Hepatocyte (in vitro differentiated cells): ENCODE measurements around the gene TAP2. TPM values are rescaled to one million over a fixed set of nuclear protein-coding genes. Genes with fewer than 3 reads are reported as not detected.
"Not testable (repeated sequence)": the region's sequence is repeated elsewhere in the genome, so short reads cannot be mapped to it uniquely, and the experiment has no call there.

ENCODE experiments used
- DNase-seq: peaks from one replicate; pipeline ENCODE4 v3.0.0-alpha.2; 2016; ENCODE audit warnings: low spot score
- H2AFZ ChIP-seq: fragments of 200-600 bp; sonication (generic); 2 replicates; pipeline ENCODE4 v1.6.0; 2016; ENCODE audit warnings: antibody characterized with exemption, mild to moderate bottlenecking
- H3K27ac ChIP-seq: fragments of 200-600 bp; sonication (generic); 2 replicates; pipeline ENCODE4 v1.5.1; 2016; ENCODE audit warnings: mild to moderate bottlenecking
- H3K27me3 ChIP-seq: fragments of 200-600 bp; sonication (generic); 2 replicates; pipeline ENCODE4 v1.6.1; 2016
- H3K36me3 ChIP-seq: fragments of 200-600 bp; sonication (generic); replicated peaks from 2 replicates; pipeline ENCODE4 v1.5.1; 2016; ENCODE audit warnings: low read depth; ENCODE audit not compliant: insufficient read depth
- H3K4me1 ChIP-seq: fragments of 200-600 bp; sonication (generic); 2 replicates; pipeline ENCODE4 v1.5.1; 2016; ENCODE audit warnings: mild to moderate bottlenecking, moderate library complexity; ENCODE audit not compliant: insufficient read depth
- H3K4me2 ChIP-seq: fragments of 200-600 bp; sonication (generic); 2 replicates; pipeline ENCODE4 v1.6.0; 2016
- H3K4me3 ChIP-seq: fragments of 200-600 bp; sonication (generic); 2 replicates; pipeline ENCODE4 v1.5.1; 2016; ENCODE audit warnings: mild to moderate bottlenecking
- H3K79me2 ChIP-seq: fragments of 200-600 bp; sonication (generic); 2 replicates; pipeline ENCODE4 v1.6.0; 2017; ENCODE audit warnings: mild to moderate bottlenecking
- H3K9me2 ChIP-seq: fragments of 200-600 bp; sonication (generic); replicated peaks from 2 replicates; pipeline ENCODE4 v1.6.0; 2017; ENCODE audit warnings: mild to moderate bottlenecking; ENCODE audit not compliant: insufficient read depth
- H3K9me3 ChIP-seq: fragments of 200-600 bp; sonication (generic); 2 replicates; pipeline ENCODE4 v1.5.1; 2016; ENCODE audit warnings: low read depth, mild to moderate bottlenecking
- H4K20me1 ChIP-seq: fragments of 200-600 bp; sonication (generic); 2 replicates; pipeline ENCODE4 v1.6.0; 2016; ENCODE audit warnings: mild to moderate bottlenecking; ENCODE audit not compliant: insufficient read depth, poor library complexity, severe bottlenecking
- EZH2 ChIP-seq: fragments of 200-600 bp; sonication (generic); IDR thresholded peaks from 2 replicates; pipeline ENCODE4 v1.6.1; 2016; ENCODE audit warnings: antibody characterized with exemption, mild to moderate bottlenecking, borderline replicate concordance
- EZH2phosphoT487 ChIP-seq: fragments of 200-600 bp; sonication (generic); IDR thresholded peaks from one replicate; pipeline ENCODE4 v1.6.1; 2018; ENCODE audit warnings: antibody characterized with exemption, mild to moderate bottlenecking, low read depth, moderate library complexity; ENCODE audit not compliant: unreplicated experiment, severe bottlenecking
- whole genome bisulfite sequencing: methylation state at CpG from one replicate; pipeline ENCODE4 v1.1.6; 2016; ENCODE audit warnings: low lambda C conversion rate; ENCODE audit errors: missing lambda C conversion rate; 5-methylcytosine and 5-hydroxymethylcytosine counted together
- polyA plus RNA-seq: library from polyadenylated mRNA; unstranded; fragments of >200 nt; fragmentation: Nextera tagmentation; extraction: Ambion mirVana; gene quantifications from 2 replicates; pipeline ENCODE4 v1.2.1, GENCODE V29; 2016
- total RNA-seq: library from RNA; depleted of rRNA; stranded (reverse); fragments of >200 nt; gene quantifications from 2 replicates; pipeline ENCODE4 v1.2.3, GENCODE V29; 2014
- TF ChIP-seq, protein P1 (sequence below): fragments of 200-600 bp; sonication (generic); IDR thresholded peaks from 2 replicates; pipeline ENCODE4 v1.5.1; 2016; ENCODE audit warnings: antibody characterized with exemption, mild to moderate bottlenecking; ENCODE audit not compliant: poor library complexity

Gene TAP2
- total and polyA plus RNA-seq, 2 experiments from 2014 or later: 1.2 to 11.7 TPM

DNA sequence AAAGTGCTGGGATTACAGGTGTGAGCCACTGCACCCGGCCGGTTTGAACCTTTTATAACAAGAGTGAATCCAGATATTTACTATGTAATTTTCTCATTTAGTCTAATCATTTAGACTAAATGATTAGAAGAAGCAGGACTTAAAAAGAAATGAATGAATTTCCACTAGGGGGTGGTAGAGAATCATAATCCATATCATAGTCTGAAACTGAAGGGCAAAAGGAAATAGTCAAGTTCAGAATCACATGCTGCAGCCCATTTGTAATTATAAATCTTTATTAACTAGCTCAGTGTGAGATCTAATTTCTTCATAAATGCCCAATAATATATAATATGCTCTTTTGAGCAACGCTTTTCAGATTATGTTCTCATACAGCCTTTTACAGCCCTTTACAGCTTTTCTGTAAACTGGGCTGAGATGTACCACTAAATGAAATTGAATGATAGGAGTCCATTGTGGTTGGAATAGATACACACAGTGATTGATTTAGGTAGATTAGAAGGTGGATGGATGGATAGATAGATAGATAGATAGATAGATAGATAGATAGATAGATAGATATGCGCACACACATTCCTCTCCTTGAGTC, 47.3 kb upstream of the TAP2 start:
- no peak for TF ChIP-seq EZH2phosphoT487
- no peak for TF ChIP-seq EZH2
- TF ChIP-seq, protein P1, sequence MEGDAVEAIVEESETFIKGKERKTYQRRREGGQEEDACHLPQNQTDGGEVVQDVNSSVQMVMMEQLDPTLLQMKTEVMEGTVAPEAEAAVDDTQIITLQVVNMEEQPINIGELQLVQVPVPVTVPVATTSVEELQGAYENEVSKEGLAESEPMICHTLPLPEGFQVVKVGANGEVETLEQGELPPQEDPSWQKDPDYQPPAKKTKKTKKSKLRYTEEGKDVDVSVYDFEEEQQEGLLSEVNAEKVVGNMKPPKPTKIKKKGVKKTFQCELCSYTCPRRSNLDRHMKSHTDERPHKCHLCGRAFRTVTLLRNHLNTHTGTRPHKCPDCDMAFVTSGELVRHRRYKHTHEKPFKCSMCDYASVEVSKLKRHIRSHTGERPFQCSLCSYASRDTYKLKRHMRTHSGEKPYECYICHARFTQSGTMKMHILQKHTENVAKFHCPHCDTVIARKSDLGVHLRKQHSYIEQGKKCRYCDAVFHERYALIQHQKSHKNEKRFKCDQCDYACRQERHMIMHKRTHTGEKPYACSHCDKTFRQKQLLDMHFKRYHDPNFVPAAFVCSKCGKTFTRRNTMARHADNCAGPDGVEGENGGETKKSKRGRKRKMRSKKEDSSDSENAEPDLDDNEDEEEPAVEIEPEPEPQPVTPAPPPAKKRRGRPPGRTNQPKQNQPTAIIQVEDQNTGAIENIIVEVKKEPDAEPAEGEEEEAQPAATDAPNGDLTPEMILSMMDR: peak; percentile 69
- H4K20me1 ChIP-seq: no peaks in the 10 kb centered on the region
- peak; percentile 81 for DNase-seq
- H3K4me1 ChIP-seq: no peaks in the 10 kb centered on the region
- no peak overlapping the region for H3K4me2 ChIP-seq
- no peaks in the 10 kb centered on the region for H3K9me2 ChIP-seq
- no peak overlapping the region for H2AFZ ChIP-seq
- no peak overlapping the region for H3K4me3 ChIP-seq
- no peaks in the 10 kb centered on the region for H3K79me2 ChIP-seq
- no peak overlapping the region for H3K27ac ChIP-seq
- H3K27me3 ChIP-seq: peaks cover 6% of the 10 kb centered on the region
- 46% methylated on average over 4 of the region's 4 CpGs for WGBS
- H3K9me3 ChIP-seq: no peaks in the 10 kb centered on the region
- no peaks in the 10 kb centered on the region for H3K36me3 ChIP-seq

DNA sequence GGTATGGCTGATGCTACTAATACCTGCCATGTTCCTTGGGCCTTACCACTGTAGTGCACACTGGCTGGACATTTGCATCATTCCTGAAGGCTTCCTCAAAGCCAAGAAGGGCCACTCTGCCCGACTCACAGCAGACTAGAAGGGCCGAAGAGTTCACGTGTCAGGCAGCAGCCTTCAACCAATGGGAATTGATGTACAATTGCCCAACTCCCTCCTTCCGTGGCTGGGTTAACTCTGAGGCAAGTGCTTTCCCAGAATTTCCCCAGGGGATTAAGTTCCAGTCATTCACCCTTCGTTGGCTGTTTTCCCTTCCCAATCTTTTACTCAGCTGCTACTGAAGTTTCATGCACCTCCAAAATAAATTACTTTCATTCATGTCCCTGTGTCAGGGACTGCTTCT, 45.2 kb upstream of the TAP2 start:
- H3K9me3 ChIP-seq: no peaks in the 10 kb centered on the region
- H3K4me2 ChIP-seq: no peak overlapping the region
- no peaks in the 10 kb centered on the region for H3K9me2 ChIP-seq
- H3K4me3 ChIP-seq: no peak overlapping the region
- TF ChIP-seq EZH2phosphoT487 (no peak), EZH2 (no peak)
- TF ChIP-seq, protein P1: no peak
- no peaks in the 10 kb centered on the region for H3K4me1 ChIP-seq
- no peaks in the 10 kb centered on the region for H3K27me3 ChIP-seq
- H3K79me2 ChIP-seq: no peaks in the 10 kb centered on the region
- 20% methylated on average over 5 of the region's 5 CpGs for WGBS
- DNase-seq: peak; percentile 45
- no peaks in the 10 kb centered on the region for H3K36me3 ChIP-seq
- no peak overlapping the region for H2AFZ ChIP-seq
- H4K20me1 ChIP-seq: no peaks in the 10 kb centered on the region
- no peak overlapping the region for H3K27ac ChIP-seq

DNA sequence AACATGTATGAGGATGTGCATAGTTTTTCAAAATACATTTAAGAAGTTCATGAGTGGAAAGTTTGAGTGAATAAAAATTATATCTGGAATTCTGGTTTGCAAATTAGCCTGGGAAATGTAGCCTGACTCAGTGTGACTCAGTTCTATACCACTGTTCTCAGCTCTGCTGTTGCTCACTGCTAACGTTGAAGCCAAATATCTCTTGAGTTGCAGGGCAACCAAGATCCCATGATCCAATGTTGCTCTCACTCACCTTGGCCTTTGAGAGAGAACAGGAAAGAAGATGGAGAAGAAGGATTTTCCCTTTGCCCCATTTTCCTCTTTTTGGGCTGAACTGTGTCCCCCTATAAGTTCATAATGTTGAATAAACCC, 44.3 kb upstream of the TAP2 start:
- Histone ChIP-seq H3K36me3 (no peaks in the 10 kb centered on the region), H4K20me1 (no peaks in the 10 kb centered on the region), H3K79me2 (no peaks in the 10 kb centered on the region), H3K4me1 (no peaks in the 10 kb centered on the region), H3K27ac (no peak overlapping the region), H2AFZ (no peak overlapping the region), H3K4me3 (no peak overlapping the region), H3K9me3 (no peaks in the 10 kb centered on the region), H3K9me2 (no peaks in the 10 kb centered on the region), H3K4me2 (no peak overlapping the region), H3K27me3 (no peaks in the 10 kb centered on the region)
- TF ChIP-seq EZH2: no peak
- TF ChIP-seq EZH2phosphoT487: no peak
- TF ChIP-seq, protein P1: no peak
- WGBS: 0% methylated on average over 1 of the region's 1 CpG
- no peak for DNase-seq

DNA sequence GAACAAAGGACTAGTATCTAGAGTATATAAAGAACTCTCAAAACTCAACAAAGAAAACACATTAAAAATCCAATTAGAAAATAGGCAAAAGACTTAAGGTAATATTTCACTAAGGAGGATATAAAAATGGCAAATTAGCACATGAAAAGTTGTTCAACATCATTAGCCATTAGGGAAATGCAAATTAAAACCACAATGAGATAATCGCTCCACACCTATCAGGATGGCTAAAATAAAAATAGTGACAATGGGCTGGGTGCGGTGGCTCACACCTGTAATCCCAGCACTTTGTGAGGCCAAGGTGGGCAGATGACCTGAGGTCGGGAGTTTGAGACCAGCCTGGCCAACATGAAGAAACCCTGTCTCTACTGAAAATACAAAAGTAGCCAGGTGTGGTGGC, 42.4 kb upstream of the TAP2 start:
- H3K9me2 ChIP-seq, H3K4me3 ChIP-seq, H4K20me1 ChIP-seq, H3K27ac ChIP-seq, H3K27me3 ChIP-seq, H2AFZ ChIP-seq, H3K79me2 ChIP-seq, H3K4me2 ChIP-seq, H3K4me1 ChIP-seq, H3K9me3 ChIP-seq, DNase-seq, H3K36me3 ChIP-seq: not testable (repeated sequence)
- 60% methylated on average over 3 of the region's 3 CpGs for WGBS
